Esophagus mucosa (tissue), 1 donor: ENCODE measurements around the gene AASDHPPT. TPM values are rescaled to one million over a fixed set of nuclear protein-coding genes. Genes with fewer than 3 reads are reported as not detected.

ENCODE experiments used
- ATAC-seq: fragments of 200-7000 bp; cut with Tn5 transposase; one replicate; pipeline ENCODE4 v1.9.1; 2020
- total RNA-seq: library from RNA; stranded (reverse); gene quantifications from one replicate; pipeline ENCODE4 v1.2.4, GENCODE V29; 2023
- donor health status: DM: yes; HTN: yes; CAD: no.

AASDHPPT gene
- total RNA-seq, 1 donor from 2014 or later, result 23.6 TPM

GRCh38 chr11:106086850-106087249 is 9.4 kb downstream of the AASDHPPT start:
- ATAC-seq, result no peak

GRCh38 chr11:106087815-106088435 is 10.5 kb downstream of the AASDHPPT start:
- ATAC-seq, result peak; percentile 53

GRCh38 chr11:106088896-106089295 is 11.4 kb downstream of the AASDHPPT start:
- ATAC-seq, result no peak

- peak; percentile 94 for ATAC-seq
These were observed 14.1 kb downstream of the AASDHPPT start for GRCh38 chr11:106091480-106092123.

GRCh38 chr11:106092446-106092845 is 15.0 kb downstream of the AASDHPPT start:
- ATAC-seq, result no peak

GRCh38 chr11:106098893-106099553 is 21.6 kb downstream of the AASDHPPT start:
- no peak for ATAC-seq

- no peak for ATAC-seq
These were observed 23.9 kb downstream of the AASDHPPT start for GRCh38 chr11:106101370-106101769.

GRCh38 chr11:106101819-106102218 is 24.4 kb downstream of the AASDHPPT start:
- ATAC-seq, result no peak

GRCh38 chr11:106105986-106106385 is 28.5 kb downstream of the AASDHPPT start:
- ATAC-seq, result no peak

GRCh38 chr11:106121570-106122320 is 44.3 kb downstream of the AASDHPPT start:
- ATAC-seq, result no peak

GRCh38 chr11:106127604-106128003 is 50.1 kb downstream of the AASDHPPT start:
- ATAC-seq, result no peak

GRCh38 chr11:106128740-106129139 is 51.3 kb downstream of the AASDHPPT start:
- no peak for ATAC-seq

GRCh38 chr11:106131998-106132397 is 54.5 kb downstream of the AASDHPPT start:
- ATAC-seq, result no peak

- no peak for ATAC-seq
These were observed 55.3 kb downstream of the AASDHPPT start for GRCh38 chr11:106132582-106133354.

- ATAC-seq, result no peak
These were observed 56.1 kb downstream of the AASDHPPT start for GRCh38 chr11:106133529-106133928.

GRCh38 chr11:106137061-106137460 is 59.6 kb downstream of the AASDHPPT start:
- ATAC-seq, result no peak

GRCh38 chr11:106137758-106138157 is 60.3 kb downstream of the AASDHPPT start:
- no peak for ATAC-seq

Other genes starting within 250 kb of the AASDHPPT start
- 3.1 TPM for gene MSANTD4, start 55.4 kb upstream of the AASDHPPT start, total RNA-seq
- gene KBTBD3, start 315 bp upstream of the AASDHPPT start, total RNA-seq, result 3.1 TPM